Prostate gland (tissue), 2 donors: ENCODE data around the gene SH2D3A.

Source experiments
- POLR2AphosphoS5 ChIP-seq: sonication (generic); formaldehyde crosslinking; IDR thresholded peaks from one replicate; pipeline ENCODE4 v1.6.1; 2017; ENCODE audit warnings: antibody characterized with exemption
- TF ChIP-seq, protein P1 (sequence below), 4 experiments: fragments of 200-600 bp in 2 of 4; fragments of 450-650 bp in 2 of 4; sonication (generic) in 2 of 4; IDR thresholded peaks; 1 replicate in 3 of 4; 2 replicates in 1 of 4; pipeline ENCODE4 v1.5.1; 2016 to 2019; ENCODE audit warnings: antibody characterized with exemption in 4 of 4, mild to moderate bottlenecking in 2 of 4, moderate library complexity in 2 of 4

DNA sequence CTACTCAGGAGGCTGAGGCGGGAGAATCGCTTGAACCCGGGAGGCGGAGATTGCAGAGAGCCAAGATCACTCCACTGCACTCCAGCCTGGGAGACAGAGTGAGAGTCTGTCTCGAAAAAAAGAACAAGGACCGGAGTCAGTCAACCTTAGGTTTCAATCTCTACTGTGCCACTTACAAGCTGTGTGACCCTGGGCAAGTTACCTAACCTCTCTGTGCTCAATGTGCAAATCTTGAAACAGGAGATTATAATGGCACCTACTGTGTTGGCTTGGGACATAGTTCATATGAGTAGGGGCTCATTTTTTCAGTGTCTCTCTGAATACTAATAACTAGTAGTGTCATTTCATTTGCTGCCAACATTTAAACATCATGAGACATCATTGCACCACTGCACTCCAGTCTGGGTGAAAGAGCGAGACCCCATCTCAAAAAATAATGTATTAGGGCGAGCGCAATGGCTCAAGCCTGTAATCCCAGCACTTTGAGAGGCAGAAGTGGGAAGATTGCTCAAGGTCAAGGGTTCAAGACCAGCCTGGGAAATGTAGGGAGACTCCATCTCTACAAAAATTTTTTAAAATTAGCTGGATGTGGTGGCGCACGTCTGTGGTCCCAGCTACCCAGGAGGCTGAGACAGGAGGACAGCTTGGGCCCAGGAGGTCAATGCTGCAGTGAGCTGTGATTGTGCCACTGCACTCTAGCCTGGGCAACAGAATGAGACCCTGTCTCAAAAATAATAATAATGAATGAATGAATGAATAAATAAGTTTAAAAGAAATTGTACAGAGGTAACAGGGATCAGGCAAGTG is 52.3 kb downstream of the SH2D3A start:
- TF ChIP-seq, protein P1, sequence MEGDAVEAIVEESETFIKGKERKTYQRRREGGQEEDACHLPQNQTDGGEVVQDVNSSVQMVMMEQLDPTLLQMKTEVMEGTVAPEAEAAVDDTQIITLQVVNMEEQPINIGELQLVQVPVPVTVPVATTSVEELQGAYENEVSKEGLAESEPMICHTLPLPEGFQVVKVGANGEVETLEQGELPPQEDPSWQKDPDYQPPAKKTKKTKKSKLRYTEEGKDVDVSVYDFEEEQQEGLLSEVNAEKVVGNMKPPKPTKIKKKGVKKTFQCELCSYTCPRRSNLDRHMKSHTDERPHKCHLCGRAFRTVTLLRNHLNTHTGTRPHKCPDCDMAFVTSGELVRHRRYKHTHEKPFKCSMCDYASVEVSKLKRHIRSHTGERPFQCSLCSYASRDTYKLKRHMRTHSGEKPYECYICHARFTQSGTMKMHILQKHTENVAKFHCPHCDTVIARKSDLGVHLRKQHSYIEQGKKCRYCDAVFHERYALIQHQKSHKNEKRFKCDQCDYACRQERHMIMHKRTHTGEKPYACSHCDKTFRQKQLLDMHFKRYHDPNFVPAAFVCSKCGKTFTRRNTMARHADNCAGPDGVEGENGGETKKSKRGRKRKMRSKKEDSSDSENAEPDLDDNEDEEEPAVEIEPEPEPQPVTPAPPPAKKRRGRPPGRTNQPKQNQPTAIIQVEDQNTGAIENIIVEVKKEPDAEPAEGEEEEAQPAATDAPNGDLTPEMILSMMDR (IDR thresholded peaks at IDR 0.05) = no peak
- TF ChIP-seq POLR2AphosphoS5 = no peak
